ENCODE data around the gene SCAPER. TPM values are rescaled to one million over a fixed set of nuclear protein-coding genes. Genes with fewer than 3 reads are reported as not detected.
"Not testable (repeated sequence)": the region's sequence is repeated elsewhere in the genome, so short reads cannot be mapped to it uniquely, and the experiment has no call there.

Gene SCAPER
- total RNA-seq, 1 experiment from 2014 or later = 14.7 TPM

DNA sequence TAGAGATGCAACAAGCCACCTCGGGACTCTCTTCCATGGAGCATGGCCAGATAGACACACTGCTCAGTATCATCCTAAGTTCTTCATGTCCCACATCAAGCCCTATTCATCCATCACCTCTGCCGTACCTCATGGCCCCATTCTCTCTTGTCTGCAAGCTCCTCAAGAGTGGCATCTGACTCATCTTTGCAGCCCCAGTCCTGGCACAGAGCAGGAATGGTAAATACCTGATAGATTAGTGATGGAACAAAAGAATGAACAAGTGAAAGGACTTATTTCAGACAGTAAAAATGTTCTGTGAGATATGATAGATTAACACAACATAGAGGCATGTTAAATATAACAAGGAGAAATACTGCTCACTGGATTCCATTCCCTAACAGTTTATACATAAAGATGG lies 392.2 kb downstream of the SCAPER start (continued):
- TF ChIP-seq, protein P1, sequence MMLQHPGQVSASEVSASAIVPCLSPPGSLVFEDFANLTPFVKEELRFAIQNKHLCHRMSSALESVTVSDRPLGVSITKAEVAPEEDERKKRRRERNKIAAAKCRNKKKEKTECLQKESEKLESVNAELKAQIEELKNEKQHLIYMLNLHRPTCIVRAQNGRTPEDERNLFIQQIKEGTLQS (IDR thresholded peaks at IDR 0.05) = no peak

DNA sequence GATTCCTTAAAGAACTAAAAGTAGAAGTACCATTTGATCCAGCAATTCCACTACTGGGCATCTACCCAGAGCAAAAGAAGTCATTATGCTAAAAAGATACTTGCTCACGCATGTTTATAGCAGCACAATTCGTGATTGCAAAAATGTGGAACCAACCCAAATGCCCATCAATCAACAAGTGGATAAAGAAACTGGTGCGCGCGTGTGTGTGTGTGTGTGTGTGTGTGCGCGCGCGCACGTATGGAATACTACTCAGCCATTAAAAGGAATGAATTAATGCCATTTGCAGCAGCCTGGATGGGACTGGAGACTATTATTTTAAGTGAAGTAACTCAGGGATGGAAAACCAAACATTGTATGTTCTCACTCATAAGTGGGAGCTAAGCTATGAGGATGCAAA lies 394.5 kb downstream of the SCAPER start:
- H2AFZ ChIP-seq (ENCODE audit: low read depth, low read length, poor library complexity, severe bottlenecking); BruUV-seq (replicated peaks); H3K79me2 ChIP-seq (ENCODE audit: insufficient read depth, low read length); H4K20me1 ChIP-seq (ENCODE audit: insufficient read depth); H3K9me3 ChIP-seq (ENCODE audit: control insufficient read depth in 1 of 2, insufficient read depth in 1 of 2, low read depth in 1 of 2, low read length in 2 of 2); CTCF ChIA-PET; DNase-seq (ENCODE audit: low read depth, low spot score); ATAC-seq; H3K27ac ChIP-seq (ENCODE audit: low read depth, low read length); H3K9ac ChIP-seq (ENCODE audit: low read length); H3K9me2 ChIP-seq (ENCODE audit: insufficient read depth); RAD21 ChIA-PET (ENCODE audit: low non-redundant PET in 1 of 2, low total read pairs in 2 of 2, uncharacterized antibody in 2 of 2, unreplicated experiment in 2 of 2); H3K4me3 ChIP-seq (replicated peaks in 1 of 2; ENCODE audit: low read depth in 1 of 2, low read length in 2 of 2); POLR2A ChIA-PET; H3K4me1 ChIP-seq (ENCODE audit: control insufficient read depth in 1 of 2, insufficient read depth in 2 of 2, low read length in 2 of 2); H3K36me3 ChIP-seq (ENCODE audit: control insufficient read depth in 1 of 2, insufficient read depth in 2 of 2, low read length in 2 of 2); intact Hi-C loops (cut with micrococcal nuclease); H3K27me3 ChIP-seq (ENCODE audit: insufficient read depth, low read length); H3K4me2 ChIP-seq (ENCODE audit: low read length): not testable (repeated sequence)

DNA sequence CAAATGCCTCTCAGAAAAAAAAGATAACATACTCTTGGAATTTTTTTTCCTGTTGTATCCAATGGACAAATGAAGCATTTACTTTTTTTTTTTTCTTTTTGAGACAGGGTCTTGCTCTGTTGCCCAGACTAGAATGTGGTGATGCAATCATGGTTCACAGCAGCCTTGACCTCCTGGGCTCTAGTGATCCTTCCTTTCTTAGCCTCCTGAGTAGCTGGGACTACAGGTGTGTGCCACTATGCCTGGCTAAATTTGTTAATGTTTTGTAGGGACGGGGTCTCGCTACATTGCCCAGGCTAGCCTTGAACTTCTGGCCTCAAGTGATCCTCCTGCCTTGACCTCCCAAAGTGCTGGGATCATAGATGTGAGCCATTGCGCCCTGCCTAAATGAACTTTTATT lies 401.3 kb downstream of the SCAPER start:
- Histone ChIP-seq H3K4me2 (ENCODE audit: low read length) (no peak overlapping the region), H3K79me2 (ENCODE audit: insufficient read depth, low read length) (no peaks in the 10 kb centered on the region), H3K27me3 (ENCODE audit: insufficient read depth, low read length) (no peaks in the 10 kb centered on the region), H3K9me3 (ENCODE audit: control insufficient read depth in 1 of 2, insufficient read depth in 1 of 2, low read depth in 1 of 2, low read length in 2 of 2) (no peaks in the 10 kb centered on the region), H3K4me1 (ENCODE audit: control insufficient read depth in 1 of 2, insufficient read depth in 2 of 2, low read length in 2 of 2) (no peaks in the 10 kb centered on the region), H3K27ac (ENCODE audit: low read depth, low read length) (no peak overlapping the region), H3K36me3 (ENCODE audit: control insufficient read depth in 1 of 2, insufficient read depth in 2 of 2, low read length in 2 of 2) (no peaks in the 10 kb centered on the region), H3K9me2 (ENCODE audit: insufficient read depth) (no peaks in the 10 kb centered on the region), H3K9ac (ENCODE audit: low read length) (no peak overlapping the region), H3K4me3 (replicated peaks in 1 of 2; ENCODE audit: low read depth in 1 of 2, low read length in 2 of 2) (no peak overlapping the region), H2AFZ (ENCODE audit: low read depth, low read length, poor library complexity, severe bottlenecking) (no peak overlapping the region), H4K20me1 (ENCODE audit: insufficient read depth) (no peaks in the 10 kb centered on the region)
- RAD21 ChIA-PET (ENCODE audit: low non-redundant PET in 1 of 2, low total read pairs in 2 of 2, uncharacterized antibody in 2 of 2, unreplicated experiment in 2 of 2) = no interaction called here
- BruUV-seq (replicated peaks) = no TSS peak
- ATAC-seq (no peak), DNase-seq (ENCODE audit: low read depth, low spot score) (no peak)
- CTCF ChIA-PET = no interaction called here
- intact Hi-C loops (cut with micrococcal nuclease) = no loop called here
- POLR2A ChIA-PET = no interaction called here
- TF ChIP-seq JUND (IDR thresholded peaks at IDR 0.05) = no peak
- TF ChIP-seq, protein P2, sequence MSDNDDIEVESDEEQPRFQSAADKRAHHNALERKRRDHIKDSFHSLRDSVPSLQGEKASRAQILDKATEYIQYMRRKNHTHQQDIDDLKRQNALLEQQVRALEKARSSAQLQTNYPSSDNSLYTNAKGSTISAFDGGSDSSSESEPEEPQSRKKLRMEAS (IDR thresholded peaks at IDR 0.05) = no peak
- TF ChIP-seq RAD21 (IDR thresholded peaks at IDR 0.05; ENCODE audit: low read depth) = no peak
- TF ChIP-seq CBX3 (IDR thresholded peaks at IDR 0.05; ENCODE audit: low read depth) = no peak
- TF ChIP-seq SIN3A (IDR thresholded peaks at IDR 0.05; ENCODE audit: low read depth) = no peak
- no peak for TF ChIP-seq EZH2 (IDR thresholded peaks at IDR 0.05)
- no peak for TF ChIP-seq YY1 (IDR thresholded peaks at IDR 0.05; ENCODE audit: extremely low read depth, insufficient replicate concordance, low read depth, low read length)
- TF ChIP-seq POLR2AphosphoS5 (IDR thresholded peaks at IDR 0.05; ENCODE audit: low read depth, low read length) = no peak
- TF ChIP-seq ZNF274 (IDR thresholded peaks at IDR 0.05; ENCODE audit: low read depth, low read length) = no peak
- no peak for TF ChIP-seq FOSL1 (IDR thresholded peaks at IDR 0.05; ENCODE audit: low read depth)
- TF ChIP-seq, protein P3, sequence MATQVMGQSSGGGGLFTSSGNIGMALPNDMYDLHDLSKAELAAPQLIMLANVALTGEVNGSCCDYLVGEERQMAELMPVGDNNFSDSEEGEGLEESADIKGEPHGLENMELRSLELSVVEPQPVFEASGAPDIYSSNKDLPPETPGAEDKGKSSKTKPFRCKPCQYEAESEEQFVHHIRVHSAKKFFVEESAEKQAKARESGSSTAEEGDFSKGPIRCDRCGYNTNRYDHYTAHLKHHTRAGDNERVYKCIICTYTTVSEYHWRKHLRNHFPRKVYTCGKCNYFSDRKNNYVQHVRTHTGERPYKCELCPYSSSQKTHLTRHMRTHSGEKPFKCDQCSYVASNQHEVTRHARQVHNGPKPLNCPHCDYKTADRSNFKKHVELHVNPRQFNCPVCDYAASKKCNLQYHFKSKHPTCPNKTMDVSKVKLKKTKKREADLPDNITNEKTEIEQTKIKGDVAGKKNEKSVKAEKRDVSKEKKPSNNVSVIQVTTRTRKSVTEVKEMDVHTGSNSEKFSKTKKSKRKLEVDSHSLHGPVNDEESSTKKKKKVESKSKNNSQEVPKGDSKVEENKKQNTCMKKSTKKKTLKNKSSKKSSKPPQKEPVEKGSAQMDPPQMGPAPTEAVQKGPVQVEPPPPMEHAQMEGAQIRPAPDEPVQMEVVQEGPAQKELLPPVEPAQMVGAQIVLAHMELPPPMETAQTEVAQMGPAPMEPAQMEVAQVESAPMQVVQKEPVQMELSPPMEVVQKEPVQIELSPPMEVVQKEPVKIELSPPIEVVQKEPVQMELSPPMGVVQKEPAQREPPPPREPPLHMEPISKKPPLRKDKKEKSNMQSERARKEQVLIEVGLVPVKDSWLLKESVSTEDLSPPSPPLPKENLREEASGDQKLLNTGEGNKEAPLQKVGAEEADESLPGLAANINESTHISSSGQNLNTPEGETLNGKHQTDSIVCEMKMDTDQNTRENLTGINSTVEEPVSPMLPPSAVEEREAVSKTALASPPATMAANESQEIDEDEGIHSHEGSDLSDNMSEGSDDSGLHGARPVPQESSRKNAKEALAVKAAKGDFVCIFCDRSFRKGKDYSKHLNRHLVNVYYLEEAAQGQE (IDR thresholded peaks at IDR 0.05; ENCODE audit: low read depth) = no peak
- TF ChIP-seq CEBPB (IDR thresholded peaks at IDR 0.05; ENCODE audit: low read depth) = no peak
- TF ChIP-seq SP1 (IDR thresholded peaks at IDR 0.05; ENCODE audit: low read depth) = no peak
- TF ChIP-seq, protein P4, sequence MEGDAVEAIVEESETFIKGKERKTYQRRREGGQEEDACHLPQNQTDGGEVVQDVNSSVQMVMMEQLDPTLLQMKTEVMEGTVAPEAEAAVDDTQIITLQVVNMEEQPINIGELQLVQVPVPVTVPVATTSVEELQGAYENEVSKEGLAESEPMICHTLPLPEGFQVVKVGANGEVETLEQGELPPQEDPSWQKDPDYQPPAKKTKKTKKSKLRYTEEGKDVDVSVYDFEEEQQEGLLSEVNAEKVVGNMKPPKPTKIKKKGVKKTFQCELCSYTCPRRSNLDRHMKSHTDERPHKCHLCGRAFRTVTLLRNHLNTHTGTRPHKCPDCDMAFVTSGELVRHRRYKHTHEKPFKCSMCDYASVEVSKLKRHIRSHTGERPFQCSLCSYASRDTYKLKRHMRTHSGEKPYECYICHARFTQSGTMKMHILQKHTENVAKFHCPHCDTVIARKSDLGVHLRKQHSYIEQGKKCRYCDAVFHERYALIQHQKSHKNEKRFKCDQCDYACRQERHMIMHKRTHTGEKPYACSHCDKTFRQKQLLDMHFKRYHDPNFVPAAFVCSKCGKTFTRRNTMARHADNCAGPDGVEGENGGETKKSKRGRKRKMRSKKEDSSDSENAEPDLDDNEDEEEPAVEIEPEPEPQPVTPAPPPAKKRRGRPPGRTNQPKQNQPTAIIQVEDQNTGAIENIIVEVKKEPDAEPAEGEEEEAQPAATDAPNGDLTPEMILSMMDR (IDR thresholded peaks at IDR 0.05 in 2 of 3, conservative IDR thresholded peaks at IDR 0.05 in 1 of 3; ENCODE audit: borderline replicate concordance in 1 of 3, insufficient read depth in 1 of 3, low read depth in 2 of 3, low read length in 2 of 3) = no peak
- TF ChIP-seq POLR2A (IDR thresholded peaks at IDR 0.05; ENCODE audit: borderline replicate concordance, extremely low read depth, insufficient read depth, insufficient read length) = no peak

Data from HCT116 (cell line).